Activated CD4-positive, alpha-beta memory T cell treated with anti-CD3 and anti-CD28 coated beads, Interleukin-2, amount 10 ng/mL, durations not matched to agents 7 days and 5 days (primary cell): ENCODE results near the gene TIAM2. TPM values are rescaled to one million over a fixed set of nuclear protein-coding genes. Genes with fewer than 3 reads are reported as not detected.
"Not testable (repeated sequence)": the region's sequence is repeated elsewhere in the genome, so short reads cannot be mapped to it uniquely, and the experiment has no call there.

Experiments
- CTCF ChIA-PET: fragments of 350-600 bp; sonication (Branson Sonifier 250); formaldehyde crosslinking; loops from one replicate; lab custom pipeline; 2021; ENCODE audit warnings: antibody characterized with exemption, inconsistent platforms; lab: Charles Lee
- POLR2A ChIA-PET: fragments of 350-600 bp; sonication (Branson Sonifier 250); formaldehyde crosslinking; loops from one replicate; lab custom pipeline; 2021; ENCODE audit warnings: antibody characterized with exemption; lab: Charles Lee
- DNase-seq: peaks from one replicate; pipeline ENCODE4 v3.0.0-alpha.2; 2020
- H3K27ac Mint-ChIP-seq: one replicate; pipeline ENCODE4 v1.8.0; 2021; ENCODE audit warnings: mild to moderate bottlenecking, mixed read lengths
- H3K27me3 Mint-ChIP-seq: one replicate; pipeline ENCODE4 v1.8.0; 2021; ENCODE audit warnings: mixed read lengths
- H3K36me3 Mint-ChIP-seq: one replicate; pipeline ENCODE4 v1.8.0; 2021; ENCODE audit warnings: low read depth, mixed read lengths
- H3K4me1 Mint-ChIP-seq: one replicate; pipeline ENCODE4 v1.8.0; 2021; ENCODE audit warnings: mixed read lengths
- H3K4me3 Mint-ChIP-seq: one replicate; pipeline ENCODE4 v1.8.0; 2021; ENCODE audit warnings: mild to moderate bottlenecking, mixed read lengths
- H3K9me3 Mint-ChIP-seq: one replicate; pipeline ENCODE4 v1.8.0; 2021; ENCODE audit warnings: mixed read lengths
- total RNA-seq, 2 experiments: library from RNA; stranded (reverse); gene quantifications; one replicate each; pipeline ENCODE4 v1.2.3, GENCODE V29; 2021

TIAM2 gene
- total RNA-seq, 2 experiments from 2014 or later: 6.1 to 8.3 TPM

DNA sequence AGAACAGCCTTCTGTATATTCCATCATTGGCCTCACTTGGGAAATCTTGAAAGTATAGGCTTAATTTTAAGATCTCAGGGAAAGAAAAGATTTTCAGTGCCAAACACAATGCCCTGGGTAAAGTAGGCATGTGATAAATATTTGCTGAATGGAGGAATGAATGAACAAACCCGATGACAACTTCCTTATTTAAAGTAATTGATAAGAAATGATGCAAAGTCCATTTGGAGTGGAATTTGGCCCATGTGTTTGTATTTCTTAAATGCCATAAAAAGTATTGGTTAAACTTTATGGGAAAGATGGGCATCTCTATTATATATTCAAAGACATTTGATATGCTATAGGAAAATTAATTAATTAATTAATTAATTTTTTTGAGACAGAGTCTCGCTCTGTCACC, 3.7 kb downstream of the TIAM2 start:
- Mint-ChIP-seq H3K27me3 (peaks cover 20% of the 10 kb centered on the region), H3K4me3 (no peak overlapping the region), H3K27ac (no peak overlapping the region)

DNA sequence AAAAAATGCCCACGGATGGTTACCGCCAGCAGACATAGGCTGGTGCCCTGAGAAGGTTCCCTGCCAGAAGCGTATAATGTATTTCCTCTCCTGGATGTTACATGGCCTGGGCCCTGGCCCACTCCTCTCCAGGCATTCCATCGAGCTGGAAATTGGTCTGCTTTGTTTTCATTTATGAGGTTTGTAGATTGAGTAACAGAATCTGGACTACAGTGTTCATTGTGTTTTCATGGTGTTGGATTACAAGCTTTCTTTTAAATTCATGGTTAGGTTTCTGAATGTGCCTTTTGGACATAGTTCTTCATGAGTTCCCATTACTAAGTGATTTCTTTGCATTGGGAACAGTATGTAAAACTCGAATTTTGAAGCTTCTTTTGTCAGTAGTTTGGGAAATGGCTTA, 6.4 kb downstream of the TIAM2 start:
- Mint-ChIP-seq H3K27me3 (peaks cover 14% of the 10 kb centered on the region), H3K36me3 (no peaks in the 10 kb centered on the region), H3K4me3 (no peak overlapping the region), H3K9me3 (no peaks in the 10 kb centered on the region), H3K4me1 (peaks cover 10% of the 10 kb centered on the region), H3K27ac (no peak overlapping the region)
- DNase-seq: no peak
- ChIA-PET CTCF (no interaction called here), POLR2A (no interaction called here)

More for the DNA sequence above, 3.7 kb downstream of the TIAM2 start:
- Mint-ChIP-seq H3K4me1 (peaks cover 13% of the 10 kb centered on the region), H3K9me3 (no peaks in the 10 kb centered on the region), H3K36me3 (no peaks in the 10 kb centered on the region)
- DNase-seq: no peak
- ChIA-PET CTCF (no interaction called here), POLR2A (no interaction called here)

DNA sequence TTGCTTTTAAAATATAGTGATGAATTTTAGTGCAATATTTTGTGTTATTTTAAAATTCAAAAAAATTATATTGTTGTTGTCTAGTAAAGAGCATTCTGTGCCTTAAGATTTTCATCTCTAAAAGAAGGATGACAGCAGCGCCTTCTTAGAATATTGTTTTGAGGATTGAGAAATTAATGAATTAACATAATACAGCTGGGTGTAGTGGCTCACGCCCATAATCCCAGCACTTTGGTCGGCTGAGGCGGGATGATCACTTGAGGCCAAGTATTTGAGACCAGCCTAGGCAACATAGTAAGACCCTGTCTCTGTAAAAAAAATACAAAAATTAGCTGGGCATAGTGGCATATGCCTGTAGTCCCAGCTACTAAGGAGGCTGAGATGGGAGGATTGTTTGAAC, 6.8 kb downstream of the TIAM2 start:
- no peaks in the 10 kb centered on the region for H3K9me3 Mint-ChIP-seq
- H3K27ac Mint-ChIP-seq: no peak overlapping the region
- H3K4me3 Mint-ChIP-seq: no peak overlapping the region
- ChIA-PET POLR2A (no interaction called here), CTCF (no interaction called here)
- H3K27me3 Mint-ChIP-seq: peaks cover 9% of the 10 kb centered on the region
- no peaks in the 10 kb centered on the region for H3K36me3 Mint-ChIP-seq
- H3K4me1 Mint-ChIP-seq: peaks cover 8% of the 10 kb centered on the region
- DNase-seq: no peak

DNA sequence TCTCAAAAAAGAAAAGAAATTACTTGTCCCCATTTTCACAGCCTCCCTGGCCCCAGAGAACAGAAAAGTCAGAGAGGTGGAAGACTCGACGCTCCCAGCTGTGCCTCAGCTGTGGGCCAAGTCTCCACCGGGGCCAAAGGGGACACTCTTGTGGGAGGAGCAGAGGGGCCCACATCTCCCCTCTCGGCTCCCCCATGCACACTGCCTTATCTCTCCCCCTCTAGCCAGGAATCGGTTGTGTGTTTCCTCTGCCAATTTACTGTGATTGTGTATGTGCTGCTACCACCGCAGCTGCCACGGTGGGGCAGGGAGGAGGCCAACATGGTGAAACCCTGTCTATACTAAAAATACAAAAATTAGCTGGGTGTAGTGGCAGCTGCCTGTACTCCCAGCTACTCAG, 8.4 kb downstream of the TIAM2 start:
- Mint-ChIP-seq H3K9me3 (no peaks in the 10 kb centered on the region), H3K27ac (no peak overlapping the region), H3K4me1 (peaks cover 6% of the 10 kb centered on the region), H3K36me3 (no peaks in the 10 kb centered on the region), H3K27me3 (no peaks in the 10 kb centered on the region), H3K4me3 (no peak overlapping the region)
- ChIA-PET POLR2A (no interaction called here), CTCF (no interaction called here)
- no peak for DNase-seq

DNA sequence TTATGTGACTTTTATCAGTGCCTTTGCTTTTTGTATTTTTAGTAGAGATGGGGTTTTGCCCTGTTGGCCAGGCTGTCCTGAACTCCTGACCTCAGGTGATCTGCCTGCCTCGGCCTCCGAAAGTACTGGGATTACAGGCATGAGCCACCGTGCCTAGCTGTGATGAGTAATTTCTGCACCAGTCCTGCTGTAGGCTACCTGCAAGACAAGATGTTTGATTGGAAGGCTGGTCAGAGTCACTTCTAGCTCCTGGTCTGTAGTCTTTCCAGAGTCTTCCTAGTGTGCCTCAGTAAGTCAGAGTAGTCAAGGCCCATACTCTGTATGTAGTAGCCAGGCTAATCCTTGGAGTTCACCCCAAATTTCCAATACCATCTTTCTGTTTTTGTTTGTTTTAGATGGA, 8.9 kb downstream of the TIAM2 start:
- H3K27ac Mint-ChIP-seq: no peak overlapping the region
- no peaks in the 10 kb centered on the region for H3K36me3 Mint-ChIP-seq
- no peaks in the 10 kb centered on the region for H3K9me3 Mint-ChIP-seq
- POLR2A ChIA-PET: no interaction called here
- H3K27me3 Mint-ChIP-seq: peaks cover 2% of the 10 kb centered on the region
- CTCF ChIA-PET: no interaction called here
- peaks cover 6% of the 10 kb centered on the region for H3K4me1 Mint-ChIP-seq
- no peak for DNase-seq
- H3K4me3 Mint-ChIP-seq: no peak overlapping the region

DNA sequence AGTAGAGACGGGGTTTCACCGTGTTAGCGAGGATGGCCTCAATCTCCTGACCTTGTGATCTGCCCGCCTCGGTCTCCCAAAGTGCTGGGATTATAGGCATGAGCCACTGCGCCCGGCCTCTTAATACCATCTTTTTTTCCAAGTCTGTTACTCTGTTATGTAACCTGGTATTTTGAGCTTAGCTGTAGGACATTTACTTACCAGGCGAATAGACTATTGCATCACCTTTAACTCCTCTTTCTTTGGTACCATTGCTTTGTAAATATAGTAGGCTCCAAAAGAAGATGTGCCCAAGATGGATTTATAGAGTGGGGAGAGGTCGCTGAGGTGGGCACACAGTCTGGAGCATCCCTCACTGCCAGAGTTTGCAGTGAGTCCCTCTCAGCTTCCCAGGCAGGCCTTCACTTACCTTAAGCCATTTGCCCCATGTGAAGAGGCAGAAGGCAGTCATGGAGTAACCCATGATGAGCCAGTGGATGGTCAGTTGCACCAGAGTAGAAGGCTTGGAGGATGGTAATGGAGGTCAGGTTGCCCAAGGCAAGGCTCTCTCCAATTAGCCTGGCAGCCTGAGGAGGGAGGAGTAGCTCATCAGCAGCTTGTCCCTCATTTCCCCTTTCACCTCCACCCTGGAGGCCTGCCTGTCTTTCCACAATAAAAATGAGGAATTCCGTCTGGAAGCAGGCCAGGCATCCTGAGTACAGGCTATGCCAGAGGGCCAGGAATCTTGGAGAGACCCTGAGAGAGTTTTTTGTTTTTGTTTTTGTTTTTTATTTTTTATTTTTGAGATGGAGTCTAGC, 9.7 kb downstream of the TIAM2 start:
- no peak overlapping the region for H3K27ac Mint-ChIP-seq

DNA sequence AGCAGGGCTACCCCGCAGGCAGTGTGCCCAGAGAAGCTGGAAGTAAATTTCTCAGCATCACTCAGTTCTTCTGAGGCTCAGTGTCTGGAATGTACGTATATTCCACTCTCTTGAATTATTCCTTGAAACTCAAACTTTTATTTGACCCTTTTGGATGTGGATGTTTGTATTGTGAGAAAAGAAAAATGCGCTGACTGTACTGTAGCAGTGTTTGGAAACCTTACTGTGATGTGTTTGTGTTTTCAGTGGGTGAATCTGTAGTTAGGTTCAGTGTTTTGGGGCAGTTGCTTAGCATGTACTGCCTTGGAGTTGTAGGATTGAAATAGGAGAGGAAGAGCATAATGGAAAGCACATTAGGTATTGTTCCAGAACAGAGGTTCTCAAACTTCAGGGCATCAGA, 13.5 kb downstream of the TIAM2 start:
- Mint-ChIP-seq H3K36me3 (no peaks in the 10 kb centered on the region), H3K27ac (no peak overlapping the region), H3K4me3 (no peak overlapping the region), H3K27me3 (peaks cover 2% of the 10 kb centered on the region), H3K9me3 (no peaks in the 10 kb centered on the region), H3K4me1 (peaks cover 5% of the 10 kb centered on the region)
- ChIA-PET CTCF (no interaction called here), POLR2A (no interaction called here)
- DNase-seq: no peak

More for the DNA sequence above, 9.7 kb downstream of the TIAM2 start:
- no peak for DNase-seq
- H3K4me1 Mint-ChIP-seq: peaks cover 6% of the 10 kb centered on the region
- H3K9me3 Mint-ChIP-seq: no peaks in the 10 kb centered on the region
- POLR2A ChIA-PET: no interaction called here
- no peak overlapping the region for H3K4me3 Mint-ChIP-seq
- CTCF ChIA-PET: no interaction called here
- H3K27me3 Mint-ChIP-seq: peaks cover 2% of the 10 kb centered on the region
- no peaks in the 10 kb centered on the region for H3K36me3 Mint-ChIP-seq

DNA sequence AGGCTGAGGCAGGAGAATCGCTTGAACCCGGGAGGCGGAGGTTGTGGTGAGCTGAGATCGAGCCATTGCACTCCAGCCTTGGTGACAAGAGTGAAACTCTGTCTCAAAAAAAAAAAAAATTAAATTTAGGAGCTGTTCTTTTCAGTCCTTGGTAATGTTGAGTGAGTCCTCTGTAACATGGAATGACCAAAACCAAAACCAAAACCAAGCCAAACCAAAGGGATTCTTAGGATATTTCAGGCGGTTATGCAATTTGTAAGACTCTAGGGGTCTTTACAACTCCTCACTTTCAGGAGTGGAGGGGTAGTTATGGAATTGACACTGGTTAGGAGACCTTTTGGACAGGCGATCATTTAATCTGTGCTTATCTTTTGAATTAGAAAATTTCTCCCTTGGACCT, 15.8 kb downstream of the TIAM2 start:
- Mint-ChIP-seq H3K4me3 (no peak overlapping the region), H3K4me1 (peaks cover 8% of the 10 kb centered on the region), H3K36me3 (no peaks in the 10 kb centered on the region), H3K27me3 (peaks cover 2% of the 10 kb centered on the region), H3K27ac (no peak overlapping the region), H3K9me3 (no peaks in the 10 kb centered on the region)
- ChIA-PET POLR2A (no interaction called here), CTCF (interaction anchor here (1.2 kb wide), 1 partner anchor 14 kb away, joined by 3 read pairs; no protein-coding TSS in a partner anchor)
- DNase-seq: no peak

DNA sequence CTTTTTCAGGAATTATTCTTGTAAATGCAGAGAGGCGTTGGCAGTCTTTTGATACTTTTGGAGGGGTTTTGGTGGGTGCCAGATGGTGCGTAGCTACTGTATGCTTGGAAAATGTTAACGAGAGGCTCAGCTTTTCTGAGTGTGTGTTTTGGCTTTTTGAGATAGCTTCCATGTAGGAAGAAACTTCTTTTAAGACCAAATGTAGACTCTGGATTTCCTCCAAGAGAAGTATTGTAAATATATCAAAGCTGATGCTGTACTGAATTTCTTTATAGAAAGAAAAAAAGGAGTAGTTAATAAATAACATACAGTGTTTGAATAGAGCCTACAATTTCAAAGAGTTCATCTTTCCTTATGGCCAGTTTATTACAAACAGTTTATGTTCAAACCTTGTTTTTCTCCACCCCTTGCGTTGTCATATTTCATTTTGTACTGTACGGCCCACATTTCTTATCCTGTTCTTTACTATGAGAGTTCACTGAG, 16.7 kb downstream of the TIAM2 start:
- CTCF ChIA-PET: no interaction called here
- POLR2A ChIA-PET: no interaction called here
- Mint-ChIP-seq H3K4me1 (peaks cover 8% of the 10 kb centered on the region), H3K27ac (no peak overlapping the region), H3K4me3 (no peak overlapping the region), H3K9me3 (no peaks in the 10 kb centered on the region), H3K36me3 (no peaks in the 10 kb centered on the region), H3K27me3 (peaks cover 2% of the 10 kb centered on the region)
- no peak for DNase-seq

DNA sequence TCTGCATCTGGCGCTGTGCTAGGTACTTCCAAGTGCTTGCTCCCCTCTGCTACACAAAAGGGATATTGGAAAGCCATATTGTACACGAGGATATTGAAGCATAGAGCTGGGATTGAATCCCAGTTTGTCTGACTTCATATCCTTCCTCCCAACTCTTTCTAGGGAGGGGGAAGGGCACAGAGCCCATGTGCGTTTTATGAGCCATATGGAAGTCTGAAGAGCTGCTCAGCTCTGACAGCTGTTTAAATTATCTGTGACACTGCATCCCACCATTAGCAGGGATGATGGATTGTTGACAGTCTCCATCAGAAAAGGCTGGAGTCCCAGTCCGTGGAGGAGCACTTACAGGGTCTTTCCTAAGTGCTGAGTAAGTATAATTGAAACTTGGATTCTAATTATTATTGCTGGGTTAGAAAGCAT, 18.4 kb downstream of the TIAM2 start:
- Mint-ChIP-seq H3K9me3 (no peaks in the 10 kb centered on the region), H3K27me3 (peaks cover 2% of the 10 kb centered on the region), H3K4me3 (no peak overlapping the region), H3K36me3 (no peaks in the 10 kb centered on the region), H3K4me1 (peaks cover 8% of the 10 kb centered on the region), H3K27ac (no peak overlapping the region)
- CTCF ChIA-PET: no interaction called here
- POLR2A ChIA-PET: no interaction called here
- no peak for DNase-seq

DNA sequence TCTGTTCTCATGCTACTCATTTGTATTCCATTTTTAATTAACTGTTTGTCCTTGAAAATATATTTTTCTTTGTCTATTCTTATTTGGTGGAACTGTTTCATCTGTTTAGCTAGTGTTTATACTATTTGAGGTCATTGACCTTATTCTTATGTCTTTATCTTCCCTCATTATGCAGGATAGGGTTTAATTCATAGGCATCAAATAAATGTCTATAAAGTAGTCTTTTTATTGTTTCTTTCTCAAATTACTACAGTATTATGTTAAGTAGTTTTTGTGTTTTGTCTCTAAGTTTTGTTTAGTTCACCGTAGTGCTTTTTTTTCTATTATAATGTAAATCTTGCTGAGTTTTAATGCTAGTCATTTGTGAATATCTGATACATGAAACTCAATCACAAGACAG, 19.0 kb downstream of the TIAM2 start:
- peaks cover 8% of the 10 kb centered on the region for H3K4me1 Mint-ChIP-seq
- H3K36me3 Mint-ChIP-seq: no peaks in the 10 kb centered on the region
- ChIA-PET CTCF (no interaction called here), POLR2A (no interaction called here)
- no peaks in the 10 kb centered on the region for H3K9me3 Mint-ChIP-seq
- no peak overlapping the region for H3K4me3 Mint-ChIP-seq
- H3K27ac Mint-ChIP-seq: no peak overlapping the region
- no peaks in the 10 kb centered on the region for H3K27me3 Mint-ChIP-seq
- DNase-seq: no peak

DNA sequence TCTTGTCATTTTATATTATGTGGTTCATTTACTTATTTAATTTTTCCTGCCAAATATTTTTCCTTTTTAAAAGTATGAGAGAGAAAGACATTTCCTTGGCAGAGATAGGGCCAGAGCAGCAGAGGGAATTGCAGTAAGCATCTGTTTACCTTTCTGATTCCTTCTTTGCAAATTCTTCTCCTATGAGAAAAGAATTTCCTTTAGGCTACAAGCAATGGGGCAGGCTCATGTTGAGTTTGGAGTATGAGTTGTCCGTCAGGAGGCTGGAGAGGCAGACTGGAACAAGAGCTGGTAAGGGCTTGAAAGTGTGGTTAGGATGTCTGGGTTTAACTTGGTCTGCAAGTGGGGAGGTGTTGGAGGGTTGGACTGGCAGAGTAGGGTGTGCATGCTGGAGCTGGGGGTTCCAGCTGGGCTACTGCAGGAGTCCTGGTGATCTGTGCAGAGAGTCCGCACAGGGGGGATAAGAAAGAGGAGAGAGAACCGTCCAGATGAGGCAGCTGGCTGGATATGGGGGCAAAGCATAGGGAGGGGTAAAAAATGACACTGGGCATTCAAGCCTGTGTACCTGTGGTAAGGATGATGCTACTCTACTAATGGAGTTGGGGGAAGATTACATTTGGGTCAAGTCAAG, 19.7 kb downstream of the TIAM2 start:
- CTCF ChIA-PET: no interaction called here
- no peak overlapping the region for H3K27ac Mint-ChIP-seq

DNA sequence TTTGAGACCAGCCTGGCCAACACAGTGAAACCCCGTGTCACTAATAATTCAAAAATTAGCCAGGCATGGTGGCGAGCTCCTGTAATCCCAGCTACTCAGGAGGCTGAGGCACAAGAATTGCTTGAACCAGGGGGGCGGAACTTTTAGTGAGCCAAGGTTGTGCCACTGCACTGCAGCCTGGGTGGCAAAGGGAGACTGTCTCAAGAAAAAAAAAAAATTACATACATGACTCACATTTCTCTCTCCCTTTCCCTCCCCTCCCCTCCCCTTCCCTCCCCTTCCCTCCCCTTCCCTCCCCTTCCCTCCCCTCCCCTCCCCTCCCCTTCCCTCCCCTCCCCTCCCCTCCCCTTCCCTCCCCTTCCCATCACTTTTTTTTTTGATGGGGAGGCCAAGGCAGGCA, 23.3 kb downstream of the TIAM2 start:
- H3K27me3 Mint-ChIP-seq, H3K36me3 Mint-ChIP-seq, POLR2A ChIA-PET, H3K9me3 Mint-ChIP-seq, H3K4me1 Mint-ChIP-seq, DNase-seq, H3K4me3 Mint-ChIP-seq, CTCF ChIA-PET, H3K27ac Mint-ChIP-seq: not testable (repeated sequence)

More for the DNA sequence above, 19.7 kb downstream of the TIAM2 start:
- Mint-ChIP-seq H3K27me3 (no peaks in the 10 kb centered on the region), H3K9me3 (no peaks in the 10 kb centered on the region), H3K36me3 (no peaks in the 10 kb centered on the region), H3K4me3 (no peak overlapping the region), H3K4me1 (peaks cover 8% of the 10 kb centered on the region)
- POLR2A ChIA-PET: no interaction called here
- DNase-seq: no peak

DNA sequence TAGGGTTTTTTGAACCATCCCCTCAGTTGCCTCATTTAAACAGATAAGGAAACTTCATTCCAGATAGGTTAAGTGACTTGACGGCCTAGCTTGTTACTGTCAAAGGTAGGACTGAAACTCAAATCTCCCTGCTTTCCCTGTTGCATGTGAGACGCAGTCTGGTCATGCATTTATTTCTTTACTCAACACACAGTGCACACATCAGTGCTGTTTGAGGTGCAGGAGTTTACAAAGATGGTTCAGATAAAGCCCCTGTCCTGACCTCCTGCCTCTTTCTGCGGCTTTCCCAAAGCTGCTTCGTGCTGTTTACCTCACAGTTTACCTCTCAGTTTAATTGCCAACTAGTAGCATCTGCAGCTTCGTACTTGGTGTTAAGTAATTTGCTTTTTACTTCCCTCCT, 26.6 kb downstream of the TIAM2 start:
- H3K36me3 Mint-ChIP-seq: no peaks in the 10 kb centered on the region

More for the DNA sequence above, 26.6 kb downstream of the TIAM2 start:
- CTCF ChIA-PET: no interaction called here
- DNase-seq: no peak
- H3K27ac Mint-ChIP-seq: no peak overlapping the region
- H3K4me1 Mint-ChIP-seq: no peaks in the 10 kb centered on the region
- no peak overlapping the region for H3K4me3 Mint-ChIP-seq
- no peaks in the 10 kb centered on the region for H3K27me3 Mint-ChIP-seq
- POLR2A ChIA-PET: no interaction called here
- H3K9me3 Mint-ChIP-seq: no peaks in the 10 kb centered on the region
